Left lung (tissue), 14 donors: ENCODE measurements around the gene GNL3. TPM values are rescaled to one million over a fixed set of nuclear protein-coding genes. Genes with fewer than 3 reads are reported as not detected.

Source experiments
- ATAC-seq: fragments of 200-7000 bp; cut with Tn5 transposase; one replicate; pipeline ENCODE4 v1.9.1; 2020; ENCODE audit warnings: moderate library complexity
- DNase-seq, 4 donors: peaks; one replicate each; pipeline ENCODE4 v3.0.0-alpha.2; 2013 to 2020
- H3K27ac ChIP-seq, 2 donors: fragments of 200-600 bp; sonication (generic) in 1 of 2; one replicate each; pipeline versions ENCODE4 v1.5.0 to v1.8.0; 2020 to 2021
- H3K27me3 ChIP-seq, 2 donors: fragments of 200-600 bp; sonication (generic) in 1 of 2; one replicate each; pipeline versions ENCODE4 v1.5.0 to v1.8.0; 2020 to 2021
- H3K36me3 ChIP-seq, 2 donors: fragments of 200-600 bp; sonication (generic) in 1 of 2; one replicate each; pipeline versions ENCODE4 v1.5.0 to v1.8.0; 2020 to 2021
- H3K4me1 ChIP-seq, 2 donors: fragments of 200-600 bp; one replicate each; pipeline ENCODE4 v1.8.0; 2021
- H3K4me3 ChIP-seq, 2 donors: fragments of 200-600 bp; sonication (generic) in 1 of 2; one replicate each; pipeline versions ENCODE4 v1.5.0 to v1.8.0; 2020 to 2021; ENCODE audit warnings: mild to moderate bottlenecking in 1 of 2
- H3K9me3 ChIP-seq, 2 donors: fragments of 200-600 bp; sonication (generic) in 1 of 2; one replicate each; pipeline versions ENCODE4 v1.5.0 to v1.8.0; 2020 to 2021
- CTCF ChIP-seq, 2 donors: fragments of 200-600 bp; sonication (generic) in 1 of 2; IDR thresholded peaks; one replicate each; pipeline versions ENCODE4 v1.5.0 to v1.8.0; 2021; ENCODE audit warnings: antibody characterized with exemption in 2 of 2
- intact Hi-C, 2 donors: fragments of 100-400 bp; cut with DNase I; formaldehyde crosslinking; loops; one replicate each; pipeline versions ENCODE4 v1.11.2 to v1.14.2; 2022
- long read RNA-seq, 12 donors: library from polyadenylated mRNA in 2 of 12; unstranded in 2 of 12; transcript quantifications; one replicate each; pipeline ENCODE4 v2.0.0 and lab custom pipeline, GENCODE V29; 2019 to 2026
- polyA plus RNA-seq, 6 donors: library from polyadenylated mRNA; unstranded; fragments of 120-200 nt; gene quantifications; one replicate each; pipeline ENCODE4 v1.2.1, GENCODE V29; 2013; ENCODE audit not compliant: insufficient read length in 6 of 6
- total RNA-seq, 2 donors: library from RNA; stranded (reverse); fragmentation: NEBNext Ultra II Directional; extraction: Animal tissue kit (Norgen Biotek cat#: 25700); gene quantifications; one replicate each; pipeline ENCODE4 v1.2.1, GENCODE V29; 2021
- donor health status: DM: no; HTN: yes; CAD: no.
- donor health status: DM: no; HTN: no; CAD: no.

Gene GNL3, protein sequence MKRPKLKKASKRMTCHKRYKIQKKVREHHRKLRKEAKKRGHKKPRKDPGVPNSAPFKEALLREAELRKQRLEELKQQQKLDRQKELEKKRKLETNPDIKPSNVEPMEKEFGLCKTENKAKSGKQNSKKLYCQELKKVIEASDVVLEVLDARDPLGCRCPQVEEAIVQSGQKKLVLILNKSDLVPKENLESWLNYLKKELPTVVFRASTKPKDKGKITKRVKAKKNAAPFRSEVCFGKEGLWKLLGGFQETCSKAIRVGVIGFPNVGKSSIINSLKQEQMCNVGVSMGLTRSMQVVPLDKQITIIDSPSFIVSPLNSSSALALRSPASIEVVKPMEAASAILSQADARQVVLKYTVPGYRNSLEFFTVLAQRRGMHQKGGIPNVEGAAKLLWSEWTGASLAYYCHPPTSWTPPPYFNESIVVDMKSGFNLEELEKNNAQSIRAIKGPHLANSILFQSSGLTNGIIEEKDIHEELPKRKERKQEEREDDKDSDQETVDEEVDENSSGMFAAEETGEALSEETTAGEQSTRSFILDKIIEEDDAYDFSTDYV
- 10 to 100 TPM; 44.5 to 74.7 TPM for total RNA-seq
- 100 to 1,000 TPM in 4 of 6 donors, 10 to 100 TPM in 2; 90.5 to 127 (median 105) TPM for polyA plus RNA-seq
- long read RNA-seq, donor 1, transcript GNL3-204 (4 exons, 597 nt) = major isoform, 20 of 125 reads
- long read RNA-seq, donor 1, transcript GNL3-202 (15 exons, 2,040 nt) = minor isoform, 16 of 125 reads
- long read RNA-seq, donor 1, partial matches to known transcripts = 59 of 125 reads
- long read RNA-seq, donor 1, other reads (novel, unspliced or antisense) = 27 of 125 reads
- long read RNA-seq, donor 2, transcript GNL3-204 (4 exons, 597 nt) = major isoform, 11 of 80 reads
- long read RNA-seq, donor 2, transcript GNL3-202 (15 exons, 2,040 nt) = minor isoform, 10 of 80 reads
- long read RNA-seq, donor 2, partial matches to known transcripts = 42 of 80 reads
- long read RNA-seq, donor 2, other reads (novel, unspliced or antisense) = 14 of 80 reads
- long read RNA-seq, donor 3, transcript GNL3-202 (15 exons, 2,040 nt) = major isoform, 16 of 42 reads
- long read RNA-seq, donor 3, transcript GNL3-204 (4 exons, 597 nt) = minor isoform, 6 of 42 reads
- long read RNA-seq, donor 3, partial matches to known transcripts = 18 of 42 reads
- long read RNA-seq, donor 3, other reads (novel, unspliced or antisense) = 0 of 42 reads
- long read RNA-seq, donor 4, transcript GNL3-204 (4 exons, 597 nt) = major isoform, 9 of 34 reads
- long read RNA-seq, donor 4, transcript GNL3-202 (15 exons, 2,040 nt) = major isoform, 9 of 34 reads
- long read RNA-seq, donor 4, partial matches to known transcripts = 10 of 34 reads
- long read RNA-seq, donor 4, other reads (novel, unspliced or antisense) = 4 of 34 reads
- long read RNA-seq, donor 5, transcript GNL3-204 (4 exons, 597 nt) = major isoform, 9 of 29 reads
- long read RNA-seq, donor 5, transcript GNL3-202 (15 exons, 2,040 nt) = major isoform, 9 of 29 reads
- long read RNA-seq, donor 5, partial matches to known transcripts = 9 of 29 reads
- long read RNA-seq, donor 5, other reads (novel, unspliced or antisense) = 0 of 29 reads
- long read RNA-seq, donor 6, transcript GNL3-202 (15 exons, 2,040 nt) = major isoform, 9 of 43 reads
- long read RNA-seq, donor 6, transcript GNL3-212 (2 exons, 523 nt) = minor isoform, 5 of 43 reads
- long read RNA-seq, donor 6, partial matches to known transcripts = 25 of 43 reads
- long read RNA-seq, donor 6, other reads (novel, unspliced or antisense) = 0 of 43 reads
- long read RNA-seq, donor 7, transcript GNL3-204 (4 exons, 597 nt) = minor isoform, 7 of 38 reads
- long read RNA-seq, donor 7, transcript GNL3-202 (15 exons, 2,040 nt) = major isoform, 12 of 38 reads
- long read RNA-seq, donor 7, partial matches to known transcripts = 17 of 38 reads
- long read RNA-seq, donor 7, other reads (novel, unspliced or antisense) = 0 of 38 reads
- long read RNA-seq, donor 8, transcript GNL3-204 (4 exons, 597 nt) = minor isoform, 5 of 67 reads
- long read RNA-seq, donor 8, transcript GNL3-202 (15 exons, 2,040 nt) = major isoform, 8 of 67 reads
- long read RNA-seq, donor 8, partial matches to known transcripts = 41 of 67 reads
- long read RNA-seq, donor 8, other reads (novel, unspliced or antisense) = 11 of 67 reads
- long read RNA-seq, donor 9 = 0 reads
- long read RNA-seq, donor 10, transcript GNL3-202 (15 exons, 2,040 nt) = major isoform, 12 of 29 reads
- long read RNA-seq, donor 10, transcript GNL3-204 (4 exons, 597 nt) = minor isoform, 8 of 29 reads
- long read RNA-seq, donor 10, partial matches to known transcripts = 6 of 29 reads
- long read RNA-seq, donor 10, other reads (novel, unspliced or antisense) = 2 of 29 reads
- long read RNA-seq, donor 11, transcript GNL3-202 (15 exons, 2,040 nt) = major isoform, 15 of 165 reads
- long read RNA-seq, donor 11, partial matches to known transcripts = 130 of 165 reads
- long read RNA-seq, donor 11, other reads (novel, unspliced or antisense) = 13 of 165 reads
- long read RNA-seq, donor 12, transcript GNL3-202 (15 exons, 2,040 nt) = minor isoform, 10 of 82 reads
- long read RNA-seq, donor 12, transcript GNL3-204 (4 exons, 597 nt) = major isoform, 11 of 82 reads
- long read RNA-seq, donor 12, partial matches to known transcripts = 35 of 82 reads
- long read RNA-seq, donor 12, other reads (novel, unspliced or antisense) = 21 of 82 reads

GRCh38 chr3:52685709-52686691 lies at the start of gene GNL3, which contains the start of gene PBRM1:
TSS of gene GNL3 (plus strand) at chr3:52686032. CDS start at chr3:52686093, 61 bp downstream.
TSS of gene PBRM1 (minus strand) at chr3:52685913.
- Histone ChIP-seq H3K4me1 (peaks cover 28 to 68% of the 10 kb centered on the region in 2 donors), H3K36me3 (peaks cover 8 to 40% of the 10 kb centered on the region in 2 donors), H3K9me3 (no peaks in the 10 kb centered on the region), H3K27ac (peak within 1 kb of the TSS; percentile 96), H3K27me3 (no peaks in the 10 kb centered on the region), H3K4me3 (peak within 1 kb of the TSS; percentile 68 to 82)
- intact Hi-C loops = no loop called here
- TF ChIP-seq CTCF (IDR thresholded peaks at IDR 0.05) = no peak
- ATAC-seq (peak; percentile 92), DNase-seq (peak; percentile 91 to 98 (median 95))

DNA sequence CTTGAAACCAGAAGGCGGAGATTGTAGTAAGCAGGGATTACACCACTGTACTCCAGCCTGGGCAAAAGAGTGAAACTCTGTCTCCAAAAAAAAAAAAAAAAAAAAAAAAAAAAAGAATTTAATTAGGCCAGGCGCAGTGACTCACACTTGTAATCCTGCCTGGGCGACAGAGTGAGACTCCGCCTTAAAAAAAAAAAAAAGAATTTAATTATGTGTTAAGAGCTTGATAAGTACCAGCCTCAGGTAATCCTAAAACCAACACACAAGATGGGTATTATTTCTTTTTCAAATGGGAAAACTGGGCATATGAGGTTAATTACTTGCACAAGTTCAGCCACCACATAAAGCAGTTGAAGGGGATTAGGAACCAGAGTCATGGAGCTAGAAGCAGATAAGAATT lies 49.2 kb upstream of the GNL3 start:
- peak; percentile 92 for ATAC-seq
- no peak for TF ChIP-seq CTCF (IDR thresholded peaks at IDR 0.05)
- no peak overlapping the region for H3K27ac ChIP-seq
- H3K4me3 ChIP-seq = no peak overlapping the region
- DNase-seq = peak in 1 of 4 donors; percentile 36
- peaks cover 0 to 100% of the 10 kb centered on the region in 2 donors for H3K36me3 ChIP-seq
- H3K27me3 ChIP-seq = no peaks in the 10 kb centered on the region
- no peaks in the 10 kb centered on the region for H3K9me3 ChIP-seq
- no peaks in the 10 kb centered on the region for H3K4me1 ChIP-seq
- intact Hi-C loops = no loop called here

DNA sequence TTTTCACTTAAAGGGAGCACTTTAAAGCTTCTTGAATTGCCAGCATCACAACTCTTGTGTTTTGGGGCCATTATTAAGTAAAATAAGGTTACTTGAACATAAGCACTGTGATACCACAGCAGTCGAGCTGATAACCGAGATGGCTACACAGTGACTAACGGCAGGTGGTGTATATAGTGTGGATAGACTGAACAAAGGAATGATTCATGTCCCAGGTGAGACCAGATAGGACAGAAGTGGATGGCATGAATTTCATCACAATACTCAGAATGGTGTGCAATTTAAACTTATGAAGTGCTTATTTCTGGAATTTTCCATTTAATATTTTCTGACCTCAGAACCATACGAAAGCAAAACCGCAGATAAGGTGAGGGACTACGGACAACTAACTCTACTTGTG lies 40.3 kb upstream of the GNL3 start:
- Histone ChIP-seq H3K27ac (no peak overlapping the region), H3K9me3 (no peaks in the 10 kb centered on the region), H3K4me1 (no peaks in the 10 kb centered on the region), H3K4me3 (no peak overlapping the region), H3K36me3 (peaks cover 0 to 99% of the 10 kb centered on the region in 2 donors), H3K27me3 (no peaks in the 10 kb centered on the region)
- DNase-seq (no peak), ATAC-seq (no peak)
- no peak for TF ChIP-seq CTCF (IDR thresholded peaks at IDR 0.05)
- intact Hi-C loops = no loop called here
